Muscle layer of duodenum (tissue), 2 donors: ENCODE measurements around the gene BSN.

ENCODE experiments used
- H3K27ac ChIP-seq: one replicate; pipeline ENCODE4 v1.7.0; 2013; ENCODE audit warnings: mild to moderate bottlenecking, low read length
- H3K27me3 ChIP-seq: one replicate; pipeline ENCODE4 v1.7.0; 2013; ENCODE audit warnings: low read depth, mild to moderate bottlenecking, control low read depth, low read length
- H3K36me3 ChIP-seq, 2 donors: one replicate each; pipeline ENCODE4 v1.7.0; 2013; ENCODE audit warnings: low read length in 2 of 2, control low read depth in 1 of 2, mild to moderate bottlenecking in 1 of 2; ENCODE audit not compliant: insufficient read depth in 2 of 2, control insufficient read depth in 1 of 2
- H3K4me1 ChIP-seq, 2 donors: one replicate each; pipeline ENCODE4 v1.7.0; 2013; ENCODE audit warnings: low read length in 2 of 2, mild to moderate bottlenecking in 2 of 2, control low read depth in 1 of 2, moderate library complexity in 1 of 2; ENCODE audit not compliant: insufficient read depth in 2 of 2, control insufficient read depth in 1 of 2
- H3K4me3 ChIP-seq, 2 donors: one replicate each; pipeline ENCODE4 v1.7.0; 2013; ENCODE audit warnings: low read length in 2 of 2, low read depth in 1 of 2, mild to moderate bottlenecking in 1 of 2
- H3K9me3 ChIP-seq, 2 donors: one replicate each; pipeline ENCODE4 v1.7.0; 2013; ENCODE audit warnings: low read length in 2 of 2, control low read depth in 1 of 2, mild to moderate bottlenecking in 1 of 2; ENCODE audit not compliant: control insufficient read depth in 1 of 2
- donor health status: healthy.

The BSN gene

GRCh38 chr3:49553692-49554632, at the start of gene BSN:
Gene BSN, plus strand, starts transcription at chr3:49554477. Its CDS starts 126 bp downstream, at chr3:49554603.
- H3K4me1 ChIP-seq: peaks cover 3 to 19% of the 10 kb centered on the region in 2 donors
- peak within 1 kb of the TSS; percentile 81 to 85 for H3K4me3 ChIP-seq
- no peaks in the 10 kb centered on the region for H3K36me3 ChIP-seq
- no peaks in the 10 kb centered on the region for H3K9me3 ChIP-seq
- H3K27me3 ChIP-seq: no peaks in the 10 kb centered on the region
- peak within 1 kb of the TSS; percentile 48 for H3K27ac ChIP-seq

GRCh38 chr3:49506906-49507305, 47.4 kb upstream of the BSN start:
- no peak overlapping the region for H3K27ac ChIP-seq
- no peaks in the 10 kb centered on the region for H3K27me3 ChIP-seq
- H3K4me1 ChIP-seq: no peaks in the 10 kb centered on the region
- H3K36me3 ChIP-seq: peaks cover 14 to 15% of the 10 kb centered on the region in 2 donors
- no peak overlapping the region for H3K4me3 ChIP-seq
- H3K9me3 ChIP-seq: no peaks in the 10 kb centered on the region

DNA sequence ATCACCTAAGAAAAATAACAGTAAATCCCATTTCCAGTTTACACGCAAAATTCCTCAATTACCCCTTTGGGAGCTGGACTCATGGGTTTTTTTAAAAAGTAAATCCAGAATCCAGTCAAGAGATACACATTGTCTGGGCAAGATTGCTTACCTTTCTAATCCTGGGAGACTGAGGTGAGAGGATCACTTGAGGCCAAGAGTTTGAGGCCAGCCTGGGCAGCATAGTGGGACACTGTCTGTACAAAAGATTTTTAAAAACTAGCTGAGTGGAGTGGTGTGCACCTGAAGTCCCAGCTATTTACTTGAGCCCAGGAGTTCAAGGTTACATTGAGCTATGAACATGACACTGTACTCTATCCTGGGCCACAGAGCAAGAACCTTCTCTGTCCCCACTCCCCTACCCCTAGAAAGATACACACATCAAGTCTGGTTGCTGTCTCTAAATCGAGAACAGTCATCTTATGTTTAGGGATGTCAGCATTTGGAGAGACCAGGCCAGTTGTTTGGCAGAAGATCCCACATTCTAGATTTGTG, 45.2 kb upstream of the BSN start:
- peaks cover 15 to 19% of the 10 kb centered on the region in 2 donors for H3K36me3 ChIP-seq
- no peaks in the 10 kb centered on the region for H3K27me3 ChIP-seq
- H3K4me3 ChIP-seq: no peak overlapping the region
- H3K27ac ChIP-seq: no peak overlapping the region
- H3K4me1 ChIP-seq: no peaks in the 10 kb centered on the region
- H3K9me3 ChIP-seq: no peaks in the 10 kb centered on the region

DNA sequence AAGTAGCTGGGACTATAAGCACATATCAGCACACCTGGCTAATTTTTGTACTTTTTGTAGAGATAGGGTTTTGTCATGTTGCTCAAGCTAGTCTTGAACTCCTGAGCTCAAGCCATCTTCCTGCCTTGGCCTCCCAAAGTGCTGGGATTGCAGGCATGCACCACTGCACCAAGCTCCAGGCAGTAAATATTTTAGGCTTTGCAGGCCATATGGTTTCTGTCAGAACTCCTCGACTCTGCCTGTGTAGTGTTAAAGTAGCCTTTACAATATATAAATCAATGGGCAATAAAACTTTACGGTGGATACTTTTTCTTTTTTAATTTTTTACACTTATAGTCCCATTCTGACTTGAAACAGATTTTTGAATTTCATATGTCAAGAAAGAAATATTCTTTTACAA, 42.6 kb upstream of the BSN start:
- no peaks in the 10 kb centered on the region for H3K27me3 ChIP-seq
- H3K9me3 ChIP-seq: no peaks in the 10 kb centered on the region
- peaks cover 15 to 29% of the 10 kb centered on the region in 2 donors for H3K36me3 ChIP-seq
- no peaks in the 10 kb centered on the region for H3K4me1 ChIP-seq
- no peak overlapping the region for H3K27ac ChIP-seq
- no peak overlapping the region for H3K4me3 ChIP-seq

DNA sequence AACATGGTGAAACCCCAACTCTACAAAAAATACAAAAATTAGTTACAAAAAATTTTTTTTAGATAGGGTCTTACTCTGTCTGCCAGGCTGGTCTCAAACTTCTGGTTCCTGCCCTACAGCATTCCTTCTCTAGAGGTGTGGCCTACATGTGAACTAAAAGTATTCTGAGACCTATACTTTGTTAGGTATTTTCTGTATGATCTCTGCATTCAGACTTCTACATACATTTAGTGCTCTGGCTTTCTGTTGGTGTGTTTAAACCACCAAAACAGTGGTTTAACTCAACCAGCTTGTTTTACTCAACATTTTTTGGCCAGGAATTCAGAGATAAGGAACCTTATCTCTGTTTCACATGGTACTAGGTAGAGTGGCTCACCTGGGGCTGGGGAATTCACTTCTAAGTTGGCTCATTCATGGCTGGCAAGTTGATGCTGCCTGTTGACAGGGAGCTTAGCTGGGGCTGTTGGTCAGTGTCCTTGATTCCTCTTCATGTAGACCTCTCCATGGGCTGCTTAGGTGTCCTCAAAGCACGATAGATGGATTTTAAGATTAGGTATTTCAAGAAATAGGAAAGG, 41.4 kb upstream of the BSN start:
- H3K4me1 ChIP-seq: no peaks in the 10 kb centered on the region
- H3K27ac ChIP-seq: no peak overlapping the region
- H3K4me3 ChIP-seq: no peak overlapping the region
- H3K27me3 ChIP-seq: no peaks in the 10 kb centered on the region
- peaks cover 23 to 36% of the 10 kb centered on the region in 2 donors for H3K36me3 ChIP-seq
- H3K9me3 ChIP-seq: no peaks in the 10 kb centered on the region

- peaks cover 24 to 44% of the 10 kb centered on the region in 2 donors for H3K36me3 ChIP-seq
- no peak overlapping the region for H3K4me3 ChIP-seq
Observed at GRCh38 chr3:49513494-49514124, 40.7 kb upstream of the BSN start.

GRCh38 chr3:49518016-49518415, 36.3 kb upstream of the BSN start:
- Histone ChIP-seq H3K27me3 (no peaks in the 10 kb centered on the region), H3K27ac (no peak overlapping the region), H3K36me3 (peaks cover 8 to 38% of the 10 kb centered on the region in 2 donors), H3K4me1 (peaks cover 7 to 9% of the 10 kb centered on the region in 2 donors), H3K9me3 (no peaks in the 10 kb centered on the region), H3K4me3 (no peak overlapping the region)

More at GRCh38 chr3:49513494-49514124, 40.7 kb upstream of the BSN start:
- H3K27me3 ChIP-seq: no peaks in the 10 kb centered on the region
- no peaks in the 10 kb centered on the region for H3K9me3 ChIP-seq
- H3K4me1 ChIP-seq: no peaks in the 10 kb centered on the region
- H3K27ac ChIP-seq: no peak overlapping the region

DNA sequence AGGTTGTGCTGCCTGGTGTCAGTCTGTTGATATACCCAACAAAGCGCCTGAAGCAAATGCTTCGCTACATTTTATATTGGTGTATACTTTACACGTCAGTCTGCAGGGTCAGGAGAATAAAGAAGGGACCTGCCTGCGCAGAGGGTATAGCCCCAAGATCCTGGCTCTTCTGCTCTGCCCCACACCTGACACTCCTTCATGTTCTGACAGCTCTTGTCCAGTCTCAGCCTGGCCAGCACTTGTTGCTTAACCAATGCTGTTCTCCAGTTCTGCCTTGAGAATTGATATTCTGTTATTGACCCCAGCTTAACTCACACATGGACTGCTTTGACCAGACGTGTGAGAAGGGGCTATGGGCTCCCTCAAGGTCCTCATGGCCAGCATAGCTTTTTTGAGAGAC, 35.8 kb upstream of the BSN start:
- Histone ChIP-seq H3K36me3 (peaks cover 8 to 37% of the 10 kb centered on the region in 2 donors), H3K4me1 (peaks cover 7 to 9% of the 10 kb centered on the region in 2 donors), H3K27me3 (no peaks in the 10 kb centered on the region), H3K9me3 (no peaks in the 10 kb centered on the region), H3K4me3 (no peak overlapping the region), H3K27ac (no peak overlapping the region)

DNA sequence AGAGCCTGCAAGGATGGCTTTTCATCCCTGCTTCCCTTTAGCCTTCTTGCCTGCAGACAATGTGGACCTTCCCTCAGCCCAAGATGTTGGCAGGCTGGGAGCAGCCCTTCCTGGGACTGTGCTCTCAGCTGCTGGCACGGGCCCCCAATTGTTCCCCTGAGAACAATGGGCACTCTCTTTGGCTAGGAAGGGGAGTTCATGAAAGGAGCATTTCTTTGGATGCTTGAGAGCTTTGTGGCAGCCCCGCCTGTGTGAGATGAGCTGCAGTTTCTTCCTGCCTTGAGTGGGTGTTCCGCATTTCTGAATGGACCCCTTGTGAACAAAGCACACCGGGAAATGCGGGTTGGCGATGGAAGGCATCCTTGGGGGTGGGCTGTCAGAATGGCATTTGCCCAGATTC, 35.0 kb upstream of the BSN start:
- Histone ChIP-seq H3K4me3 (no peak overlapping the region), H3K36me3 (peaks cover 8 to 37% of the 10 kb centered on the region in 2 donors), H3K9me3 (no peaks in the 10 kb centered on the region), H3K27me3 (no peaks in the 10 kb centered on the region), H3K27ac (no peak overlapping the region), H3K4me1 (peaks cover 7 to 9% of the 10 kb centered on the region in 2 donors)

GRCh38 chr3:49519916-49520385, 34.3 kb upstream of the BSN start:
- Histone ChIP-seq H3K27me3 (no peaks in the 10 kb centered on the region), H3K9me3 (no peaks in the 10 kb centered on the region), H3K4me3 (no peak overlapping the region), H3K36me3 (peaks cover 9 to 37% of the 10 kb centered on the region in 2 donors), H3K4me1 (peaks cover 7 to 9% of the 10 kb centered on the region in 2 donors), H3K27ac (no peak overlapping the region)
